Breast epithelium (tissue), 3 donors: ENCODE data around the gene F2RL1.

Experiments used
- CTCF ChIP-seq, 3 donors: fragments of 450-650 bp; IDR thresholded peaks; one replicate each; pipeline ENCODE4 v1.5.1; 2016 to 2017; ENCODE audit warnings: antibody characterized with exemption in 3 of 3, mild to moderate bottlenecking in 3 of 3, moderate library complexity in 3 of 3
- POLR2A ChIP-seq: fragments of 450-650 bp; IDR thresholded peaks from one replicate; pipeline ENCODE4 v1.6.1; 2016; ENCODE audit warnings: antibody characterized with exemption, mild to moderate bottlenecking, moderate library complexity
- POLR2AphosphoS5 ChIP-seq, 3 donors: sonication (generic); formaldehyde crosslinking; IDR thresholded peaks; one replicate each; pipeline ENCODE4 v1.6.1; 2017; ENCODE audit warnings: antibody characterized with exemption in 3 of 3

- TF ChIP-seq CTCF (IDR thresholded peaks at IDR 0.05), result no peak
- TF ChIP-seq POLR2A, result no peak
- TF ChIP-seq POLR2AphosphoS5 (IDR thresholded peaks at IDR 0.05), result no peak
Measured at GRCh38 chr5:76863001-76863400, 44.2 kb downstream of the F2RL1 start.
